ENCODE measurements around the gene WDFY4.

WDFY4 gene

DNA sequence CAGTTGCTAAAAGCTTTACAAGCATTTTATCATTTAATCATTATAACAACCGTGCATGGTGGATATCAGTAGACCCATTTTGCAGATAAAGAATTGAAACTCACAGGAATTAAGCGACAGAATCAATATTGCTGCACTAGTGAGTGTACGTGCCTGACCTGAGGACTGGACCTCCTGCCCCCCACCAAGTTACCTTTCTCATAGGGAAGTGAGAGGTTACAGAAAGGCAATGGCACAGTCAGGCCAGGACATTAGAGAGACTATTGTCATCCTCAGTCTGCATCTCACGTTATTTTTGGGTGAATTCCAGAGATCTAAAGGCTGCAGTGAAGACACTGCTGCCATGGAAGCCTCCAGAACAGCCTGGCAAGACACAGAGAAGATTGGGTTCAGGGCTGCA is 80.9 kb downstream of the WDFY4 start:
- Histone ChIP-seq H3K36me3 (ENCODE audit: low read length) (peaks cover 5% of the 10 kb centered on the region; the same call in 1 of the 2 replicates), H3K4me3 (ENCODE audit: insufficient read depth, low read length, poor library complexity, severe bottlenecking) (no peak overlapping the region), H3F3A (ENCODE audit: insufficient read depth) (no peaks in the 10 kb centered on the region), H3K79me2 (ENCODE audit: insufficient read depth, low read length) (no peaks in the 10 kb centered on the region), H3K4me2 (ENCODE audit: low read depth, low read length, poor library complexity, severe bottlenecking) (no peak overlapping the region), H3K27me3 (ENCODE audit: low read length) (no peaks in the 10 kb centered on the region), H3K9me2 (replicated peaks; ENCODE audit: insufficient read depth, low read length) (no peaks in the 10 kb centered on the region), H3K9me3 (ENCODE audit: insufficient read depth, low read length) (no peaks in the 10 kb centered on the region), H3K27ac (ENCODE audit: low read depth, low read length) (no peak overlapping the region), H3K9ac (ENCODE audit: low read length) (no peak overlapping the region), H2AFZ (ENCODE audit: low read depth, low read length, severe bottlenecking) (no peak overlapping the region), H4K20me1 (ENCODE audit: low read depth, low read length) (no peaks in the 10 kb centered on the region)
- TF ChIP-seq EZH2phosphoT487 (conservative IDR thresholded peaks at IDR 0.05; ENCODE audit: low read length), result no peak
- no peak for TF ChIP-seq CTCF (IDR thresholded peaks at IDR 0.05; ENCODE audit: insufficient read depth, low read length, poor library complexity, severe bottlenecking)

- H3F3A ChIP-seq (ENCODE audit: insufficient read depth), result no peaks in the 10 kb centered on the region
- H3K79me2 ChIP-seq (ENCODE audit: insufficient read depth, low read length), result no peaks in the 10 kb centered on the region
- H3K9me3 ChIP-seq (ENCODE audit: insufficient read depth, low read length), result no peaks in the 10 kb centered on the region
- H3K27ac ChIP-seq (ENCODE audit: low read depth, low read length), result no peak overlapping the region
- H3K9me2 ChIP-seq (replicated peaks; ENCODE audit: insufficient read depth, low read length), result no peaks in the 10 kb centered on the region
- no peak overlapping the region for H3K4me3 ChIP-seq (ENCODE audit: insufficient read depth, low read length, poor library complexity, severe bottlenecking)
- no peaks in the 10 kb centered on the region for H3K27me3 ChIP-seq (ENCODE audit: low read length)
- H3K4me2 ChIP-seq (ENCODE audit: low read depth, low read length, poor library complexity, severe bottlenecking), result no peak overlapping the region
- H2AFZ ChIP-seq (ENCODE audit: low read depth, low read length, severe bottlenecking), result no peak overlapping the region
- peaks cover 5% of the 10 kb centered on the region; the same call in 1 of the 2 replicates for H3K36me3 ChIP-seq (ENCODE audit: low read length)
- no peak overlapping the region for H3K9ac ChIP-seq (ENCODE audit: low read length)
- no peaks in the 10 kb centered on the region for H4K20me1 ChIP-seq (ENCODE audit: low read depth, low read length)
- TF ChIP-seq CTCF (IDR thresholded peaks at IDR 0.05; ENCODE audit: insufficient read depth, low read length, poor library complexity, severe bottlenecking), result no peak
- no peak for TF ChIP-seq EZH2phosphoT487 (conservative IDR thresholded peaks at IDR 0.05; ENCODE audit: low read length)
Observed at GRCh38 chr10:48767373-48768143, 82.9 kb downstream of the WDFY4 start.

- Histone ChIP-seq H3K4me3 (ENCODE audit: insufficient read depth, low read length, poor library complexity, severe bottlenecking) (no peak overlapping the region), H3K27me3 (ENCODE audit: low read length) (no peaks in the 10 kb centered on the region), H3K36me3 (ENCODE audit: low read length) (peaks cover 5% of the 10 kb centered on the region; the same call in 1 of the 2 replicates), H3K4me2 (ENCODE audit: low read depth, low read length, poor library complexity, severe bottlenecking) (no peak overlapping the region), H3K79me2 (ENCODE audit: insufficient read depth, low read length) (no peaks in the 10 kb centered on the region), H3K9me2 (replicated peaks; ENCODE audit: insufficient read depth, low read length) (no peaks in the 10 kb centered on the region), H2AFZ (ENCODE audit: low read depth, low read length, severe bottlenecking) (no peak overlapping the region), H3K9ac (ENCODE audit: low read length) (no peak overlapping the region), H3K9me3 (ENCODE audit: insufficient read depth, low read length) (no peaks in the 10 kb centered on the region), H4K20me1 (ENCODE audit: low read depth, low read length) (no peaks in the 10 kb centered on the region), H3K27ac (ENCODE audit: low read depth, low read length) (no peak overlapping the region), H3F3A (ENCODE audit: insufficient read depth) (no peaks in the 10 kb centered on the region)
- TF ChIP-seq EZH2phosphoT487 (conservative IDR thresholded peaks at IDR 0.05; ENCODE audit: low read length) (no peak), CTCF (IDR thresholded peaks at IDR 0.05; ENCODE audit: insufficient read depth, low read length, poor library complexity, severe bottlenecking) (no peak)
Observed at GRCh38 chr10:48768144-48768766, 83.6 kb downstream of the WDFY4 start.
